SH-SY5Y (cell line): ENCODE results near the gene HMCN1.

Experiments
- GATA2 ChIP-seq: IDR thresholded peaks from 2 replicates; pipeline ENCODE4 v1.6.1; 2011; ENCODE audit warnings: mild to moderate bottlenecking, low read depth, low read length
- GATA3 ChIP-seq: IDR thresholded peaks from 2 replicates; pipeline ENCODE4 v1.6.1; 2011; ENCODE audit warnings: low read depth, mild to moderate bottlenecking, low read length, moderate library complexity

DNA sequence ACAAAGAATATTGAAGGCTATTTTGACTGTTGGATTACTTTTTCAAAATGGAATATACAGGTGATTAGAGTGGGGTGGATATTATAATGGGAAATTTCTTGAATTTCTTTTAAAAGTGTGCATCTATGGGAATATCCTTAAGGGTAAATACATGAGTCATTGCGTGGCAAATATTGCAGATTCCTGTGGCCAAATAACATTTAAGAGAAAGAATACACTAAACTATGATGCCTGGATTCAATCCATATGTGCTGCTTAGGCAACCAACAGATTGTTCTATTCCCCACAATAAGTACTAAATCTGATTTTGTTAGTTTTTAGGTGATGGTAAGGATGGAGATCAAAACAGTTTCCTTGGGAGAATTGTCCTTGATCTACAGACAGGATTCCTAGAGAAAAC lies 119.5 kb downstream of the HMCN1 start:
- TF ChIP-seq GATA2: no peak
- TF ChIP-seq GATA3: no peak
